Astrocyte of the hippocampus (primary cell): ENCODE measurements around the gene UCHL3.
A peak's percentile ranks its signal among the peaks of the same experiment; 100 is the strongest.

Experiments used
- DNase-seq: peaks from one replicate; pipeline ENCODE4 v3.0.0; 2011; ENCODE audit warnings: low read depth, low spot score

UCHL3 gene

DNA sequence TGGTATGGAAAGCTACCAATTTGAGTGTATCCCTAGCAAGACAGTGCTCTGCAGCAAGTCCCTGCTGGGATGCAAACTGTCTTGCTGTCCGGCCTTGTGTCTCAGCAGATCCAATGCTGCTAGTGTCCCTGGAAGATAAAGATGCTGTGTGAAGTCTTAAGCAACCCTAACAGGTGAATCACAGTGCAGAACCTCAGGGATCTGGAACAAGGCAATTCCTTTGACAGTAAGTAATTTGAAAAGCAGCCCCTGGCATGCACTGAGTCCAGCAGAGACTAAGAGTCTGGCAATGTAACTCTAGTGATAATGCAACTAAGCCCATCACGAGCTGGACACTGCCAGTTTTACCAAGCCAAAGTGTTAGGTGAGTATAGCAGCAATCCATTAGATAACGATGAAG is 1.7 kb upstream of the UCHL3 start:
- peak; percentile 17 for DNase-seq

DNA sequence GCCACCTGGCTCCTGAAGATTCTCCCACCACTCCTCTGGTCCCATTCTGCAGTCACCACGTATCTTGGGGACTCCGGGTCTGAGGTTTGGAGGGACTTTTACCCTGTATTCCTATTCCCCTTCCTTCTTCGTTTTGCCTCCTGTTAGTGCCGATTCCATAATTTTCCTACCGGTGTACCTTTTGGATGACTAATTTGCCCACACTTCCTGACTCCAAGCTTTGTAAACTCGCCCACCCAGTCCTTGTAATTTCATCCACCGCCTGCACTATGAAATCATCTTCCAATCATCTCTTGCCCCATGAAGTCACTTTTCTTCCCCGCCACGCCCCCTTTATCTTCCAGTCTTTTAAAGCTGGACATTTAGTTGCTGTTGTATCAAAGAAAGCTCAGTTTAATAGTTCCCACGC is 572 bp downstream of the UCHL3 start:
- peak; percentile 64 for DNase-seq

DNA sequence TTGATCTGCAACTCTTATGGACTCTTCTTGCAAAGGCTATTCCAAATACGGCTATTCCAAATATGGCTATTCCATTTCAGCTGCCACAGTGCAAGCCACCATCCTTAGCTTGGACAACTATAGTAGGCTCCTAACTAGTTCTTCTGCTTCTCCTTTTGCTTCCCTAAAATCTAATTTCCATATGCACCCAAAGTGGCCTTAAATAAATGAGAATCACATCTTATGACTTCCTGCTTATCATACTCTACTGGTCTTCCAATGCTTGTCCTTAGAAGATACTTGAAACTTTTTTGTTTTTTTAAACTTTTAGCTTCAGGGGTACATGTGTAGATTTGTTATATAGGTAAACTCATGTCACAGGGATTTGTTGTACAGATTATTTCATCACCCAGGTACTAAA is 4.9 kb downstream of the UCHL3 start:
- no peak for DNase-seq

DNA sequence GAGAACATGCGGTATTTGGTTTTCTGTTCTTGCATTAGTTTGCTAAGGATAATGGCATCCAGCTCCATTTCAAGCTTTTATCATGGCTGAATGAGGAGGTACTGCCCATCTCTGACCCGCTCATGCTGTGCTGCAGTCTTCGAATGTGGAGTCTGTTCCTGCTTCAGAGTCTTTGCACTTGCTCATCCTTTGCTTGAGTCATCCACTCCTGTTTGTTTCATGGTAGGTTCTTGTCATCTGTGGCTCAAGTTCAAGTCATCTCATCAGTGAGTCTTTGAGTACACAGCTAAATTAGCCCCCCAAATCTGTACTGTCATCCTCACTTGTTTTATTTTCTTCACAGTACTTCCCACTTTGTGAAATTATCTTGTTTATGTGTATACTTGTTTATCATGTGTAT is 5.4 kb downstream of the UCHL3 start:
- no peak for DNase-seq

DNA sequence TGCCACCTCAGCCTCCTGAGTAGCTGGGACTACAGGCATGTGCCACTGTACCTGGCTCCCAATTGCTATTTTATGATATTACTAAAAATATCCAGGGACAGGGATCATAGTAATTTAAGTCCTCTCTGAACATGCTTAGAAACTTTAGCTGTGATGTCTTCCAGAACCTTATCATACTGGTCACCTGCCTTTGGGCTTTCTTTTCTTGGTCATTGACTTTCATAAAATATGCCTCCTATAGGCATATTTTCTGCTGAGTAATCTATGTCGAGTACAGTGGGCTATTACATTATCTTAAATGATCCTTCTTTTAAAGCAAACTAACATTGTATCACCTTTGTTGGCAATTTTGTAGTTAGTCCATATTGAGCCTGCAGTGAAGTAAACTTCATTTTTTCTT is 6.2 kb downstream of the UCHL3 start:
- DNase-seq = no peak

DNA sequence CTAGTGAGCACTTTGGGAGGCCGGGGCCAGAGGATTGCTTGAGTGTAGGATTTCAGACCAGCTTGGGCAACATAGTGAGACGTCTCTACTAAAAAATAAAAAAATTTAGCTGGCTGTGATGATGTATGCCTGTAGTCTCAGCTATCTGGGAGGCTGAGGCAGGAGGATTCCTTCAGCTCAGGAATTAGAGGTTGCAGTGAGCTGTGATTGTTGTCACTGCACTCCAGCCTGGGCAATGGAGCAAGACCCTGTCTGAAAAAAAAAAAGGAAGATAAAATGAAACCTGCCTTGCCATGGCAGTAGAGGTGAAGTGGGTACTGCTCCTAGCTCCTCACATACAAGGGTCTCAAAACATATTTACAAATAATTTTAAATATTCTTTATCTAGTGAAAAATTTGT is 7.4 kb downstream of the UCHL3 start:
- DNase-seq = no peak

DNA sequence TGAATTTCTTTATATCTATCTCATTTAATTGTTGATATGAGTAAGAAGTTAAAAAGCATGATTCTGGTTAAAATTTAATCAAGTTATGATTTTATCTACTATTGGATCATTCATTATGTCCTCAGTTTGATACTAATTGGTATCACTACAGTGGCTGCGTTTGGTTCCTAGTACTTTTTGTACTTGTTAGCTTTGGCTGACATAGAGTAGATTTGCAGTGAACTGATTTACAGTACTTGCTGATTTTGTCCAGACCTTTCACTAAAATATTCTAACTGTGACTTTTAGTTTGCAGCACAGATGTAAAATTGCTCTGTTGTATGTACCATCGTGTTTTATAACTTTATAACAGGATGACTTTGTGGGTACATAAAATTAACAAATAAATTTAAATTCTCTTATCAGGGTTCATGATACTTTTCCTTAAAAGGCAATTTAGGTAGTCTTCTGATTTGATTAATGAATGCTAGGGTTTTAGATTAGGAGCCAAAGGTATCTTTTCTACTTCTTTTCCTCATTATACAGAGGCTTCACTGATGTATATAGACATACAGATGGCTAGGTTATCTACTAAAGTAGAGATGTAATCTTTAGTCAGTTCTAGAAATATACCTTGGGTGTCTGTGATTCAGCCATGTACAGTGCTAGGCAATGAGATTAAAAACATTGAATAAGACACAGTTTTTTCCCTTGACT is 8.7 kb downstream of the UCHL3 start:
- no peak for DNase-seq

DNA sequence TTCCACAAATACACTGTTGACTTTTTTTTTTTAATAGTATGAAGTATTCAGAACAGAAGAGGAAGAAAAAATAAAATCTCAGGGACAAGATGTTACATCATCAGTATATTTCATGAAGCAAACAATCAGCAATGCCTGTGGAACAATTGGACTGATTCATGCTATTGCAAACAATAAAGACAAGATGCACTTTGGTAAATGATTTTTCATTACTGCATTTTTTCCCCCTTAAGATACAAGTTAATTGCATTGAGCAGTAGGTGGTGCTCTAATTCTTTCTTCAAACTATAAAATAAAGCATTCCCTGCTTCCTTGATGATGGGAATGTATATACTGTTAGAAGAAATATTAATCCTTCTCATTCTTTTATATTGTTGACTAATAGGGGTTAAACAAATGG is 17.1 kb downstream of the UCHL3 start:
- peak; percentile 38 for DNase-seq

DNA sequence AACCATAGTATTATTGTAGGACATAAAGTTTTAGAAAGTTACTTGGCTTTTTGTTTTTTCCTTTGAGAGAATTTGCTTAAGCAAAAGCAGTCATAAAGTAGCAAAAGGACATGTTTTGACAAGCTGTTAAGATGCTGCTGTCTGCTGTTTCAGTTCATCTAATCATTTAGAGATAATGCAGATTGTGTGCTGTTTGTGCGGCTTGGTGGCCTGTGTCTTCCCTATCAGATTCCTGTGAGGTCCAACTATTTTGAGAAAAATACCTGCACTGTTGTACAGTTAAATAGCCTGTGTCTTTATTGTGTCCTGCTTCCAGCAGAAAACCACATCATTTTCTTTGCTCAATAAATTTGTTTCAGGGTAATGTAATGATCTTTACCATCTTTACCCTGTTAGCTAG is 20.0 kb downstream of the UCHL3 start:
- no peak for DNase-seq

DNA sequence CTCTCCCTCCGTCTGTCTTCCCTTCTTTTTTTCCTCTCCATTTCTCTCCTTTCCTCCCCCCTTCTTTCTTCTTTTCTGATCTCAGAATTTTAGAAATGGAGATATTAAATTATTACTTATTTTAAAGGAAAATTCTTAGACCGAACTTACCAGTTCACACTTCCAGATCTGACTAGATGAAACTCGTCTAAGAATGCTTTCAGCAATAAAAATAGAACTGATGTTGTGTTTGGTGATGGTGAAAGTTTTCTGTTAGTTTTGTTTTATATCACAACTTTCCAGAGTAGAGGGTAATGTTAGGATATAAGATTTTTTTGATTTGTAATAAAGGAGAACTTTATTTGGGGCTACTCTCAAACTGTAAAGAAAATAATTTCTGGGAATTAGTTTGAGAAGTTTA is 29.9 kb downstream of the UCHL3 start:
- DNase-seq = no peak

DNA sequence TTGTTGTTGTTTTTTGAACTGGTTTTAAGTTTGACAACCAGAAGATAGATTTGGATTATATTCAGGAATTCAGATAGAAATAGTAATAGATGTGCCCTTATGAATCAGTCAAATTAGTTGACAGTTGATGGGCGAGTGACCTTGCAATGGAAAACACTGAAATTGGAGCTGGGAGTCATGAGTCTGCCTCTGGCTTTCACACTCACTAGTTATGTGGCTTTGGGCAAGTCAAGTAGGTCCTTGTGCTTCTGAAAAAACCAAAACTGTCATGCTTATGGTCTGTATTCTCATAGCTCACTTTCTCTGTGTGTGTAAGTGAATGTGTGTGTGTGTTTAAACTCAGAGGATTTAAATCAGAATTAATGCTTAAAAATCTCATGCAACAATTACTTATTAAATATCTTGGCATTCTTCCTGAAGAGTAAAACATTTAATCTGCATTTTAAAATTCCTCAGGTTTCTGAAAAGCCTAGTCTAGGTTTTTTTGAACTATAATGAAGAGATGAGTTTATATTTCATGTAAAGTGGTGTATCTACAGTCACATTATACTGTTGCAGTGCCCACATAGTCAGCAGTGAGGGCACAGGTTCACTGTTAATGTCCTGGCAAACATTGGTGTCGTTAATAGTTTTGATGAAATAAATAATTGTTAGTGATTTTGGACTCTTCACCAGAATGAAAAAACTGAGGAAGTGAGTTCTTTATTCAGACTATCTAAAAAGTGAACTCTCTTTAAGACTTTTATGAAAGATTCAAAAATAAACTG is 32.5 kb downstream of the UCHL3 start:
- DNase-seq = peak; percentile 31

DNA sequence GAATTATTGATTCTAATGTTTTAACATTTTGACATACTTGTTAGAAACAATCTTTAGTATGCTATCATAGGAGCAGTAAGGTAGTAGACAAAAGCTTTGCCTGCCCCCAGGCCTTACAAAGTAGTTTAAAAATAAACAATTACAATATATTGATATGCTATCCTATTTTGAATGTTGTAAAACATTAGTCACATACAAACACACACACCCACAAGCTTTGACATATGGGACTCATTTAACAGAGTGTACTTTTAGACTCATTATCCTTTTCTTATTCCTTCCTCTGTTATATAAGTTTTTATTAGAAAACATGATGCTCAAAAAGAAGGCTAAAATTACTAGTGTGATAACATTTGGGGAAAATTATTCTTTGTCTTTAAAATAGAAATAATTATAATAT is 33.5 kb downstream of the UCHL3 start:
- no peak for DNase-seq

DNA sequence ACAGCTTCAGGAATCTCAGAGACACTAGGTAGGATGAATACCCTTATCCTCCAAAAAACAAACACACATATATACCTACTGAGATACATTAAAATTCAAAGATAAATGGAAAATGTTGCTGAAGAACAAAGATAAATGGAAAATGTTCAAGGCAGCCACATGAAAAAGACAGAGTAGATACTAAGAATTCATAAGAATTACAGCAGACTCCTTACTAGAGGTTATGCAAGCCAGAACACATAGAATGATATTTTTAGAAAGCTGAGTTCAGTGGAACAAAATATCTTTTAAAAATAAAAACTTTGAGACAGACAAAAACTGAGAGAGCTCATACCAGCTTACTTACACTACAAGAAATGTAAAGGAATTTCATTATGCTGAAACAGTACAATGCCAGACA is 35.6 kb downstream of the UCHL3 start:
- no peak for DNase-seq

DNA sequence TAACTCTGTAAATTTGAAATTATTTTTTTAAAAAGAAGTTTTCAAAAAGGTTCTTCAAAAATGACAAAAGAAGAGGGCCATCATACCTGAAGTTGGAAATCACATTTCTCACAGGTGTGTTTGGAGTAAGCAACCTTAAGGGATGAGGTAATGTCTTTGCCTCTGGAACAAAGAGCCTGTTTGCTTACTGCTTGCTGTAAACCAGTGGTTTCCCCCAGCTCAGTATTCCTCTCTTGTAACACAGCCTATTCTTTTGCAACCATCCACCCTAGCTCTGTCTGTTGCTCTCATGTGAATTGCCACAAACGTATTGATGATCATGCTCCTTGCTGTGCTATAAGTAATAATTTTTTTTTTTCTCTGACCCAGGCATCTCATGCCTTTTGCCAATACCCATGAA is 38.1 kb downstream of the UCHL3 start:
- DNase-seq = no peak

DNA sequence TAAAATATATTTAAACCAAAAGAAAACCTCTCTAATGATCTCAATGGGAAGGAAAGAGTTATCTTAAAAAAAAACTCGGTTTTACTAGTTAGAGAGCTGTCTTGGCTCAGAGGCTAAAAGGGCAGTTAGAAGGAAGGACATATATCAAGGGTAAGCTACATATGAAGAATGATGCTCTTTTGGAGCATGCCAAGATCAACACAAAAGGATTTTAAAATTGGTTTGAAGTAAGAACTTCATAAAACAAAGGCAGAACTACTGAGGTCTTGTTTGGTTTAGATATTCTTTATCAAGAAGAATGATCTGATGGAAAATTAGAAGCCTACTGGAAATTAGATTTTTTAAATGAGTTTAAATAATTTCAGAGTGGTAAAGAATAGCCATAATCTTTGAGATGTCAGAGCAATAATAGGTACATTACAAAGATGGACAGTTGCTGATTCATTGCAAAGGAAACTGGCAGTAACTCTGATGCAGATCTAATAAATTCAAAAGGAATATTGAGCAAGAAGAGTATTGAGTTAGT is 47.1 kb downstream of the UCHL3 start:
- DNase-seq = no peak

DNA sequence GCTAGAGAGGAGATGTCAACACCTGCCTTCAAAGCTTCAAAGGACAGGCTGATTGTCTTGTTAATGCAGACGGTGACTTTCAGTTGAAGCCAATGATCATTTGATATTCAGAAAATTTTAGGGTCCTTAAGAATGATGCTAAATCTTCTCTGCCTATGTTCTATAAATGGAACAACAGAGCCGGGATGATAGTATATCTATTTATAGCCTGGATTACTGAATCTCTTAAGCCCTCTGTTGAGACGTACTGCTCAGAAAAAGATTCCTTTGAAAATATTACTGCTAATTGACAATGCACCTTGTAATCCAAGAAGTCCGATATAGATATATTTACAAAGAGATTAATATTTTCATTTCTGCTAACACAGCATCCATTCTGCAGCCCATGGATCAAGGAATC is 50.8 kb downstream of the UCHL3 start:
- DNase-seq = no peak

DNA sequence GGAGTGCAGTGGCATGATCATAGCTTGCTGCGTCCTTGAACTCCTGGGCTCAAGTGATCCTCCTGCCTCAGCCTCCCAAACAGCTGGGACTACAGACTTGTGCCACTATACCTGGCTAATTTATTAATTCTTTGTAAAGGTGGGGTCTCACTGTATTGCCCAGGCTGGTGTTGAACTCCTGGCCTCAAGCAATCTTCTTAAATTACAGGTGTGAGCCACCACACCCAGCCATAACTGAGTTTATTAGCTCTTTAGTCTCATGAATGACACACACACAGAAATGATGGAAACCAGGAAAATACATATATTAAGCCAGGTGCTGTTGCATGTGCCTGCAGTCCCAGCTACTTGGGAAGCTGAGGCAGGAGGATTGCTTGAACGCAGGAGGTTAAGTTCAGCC is 53.4 kb downstream of the UCHL3 start:
- no peak for DNase-seq

DNA sequence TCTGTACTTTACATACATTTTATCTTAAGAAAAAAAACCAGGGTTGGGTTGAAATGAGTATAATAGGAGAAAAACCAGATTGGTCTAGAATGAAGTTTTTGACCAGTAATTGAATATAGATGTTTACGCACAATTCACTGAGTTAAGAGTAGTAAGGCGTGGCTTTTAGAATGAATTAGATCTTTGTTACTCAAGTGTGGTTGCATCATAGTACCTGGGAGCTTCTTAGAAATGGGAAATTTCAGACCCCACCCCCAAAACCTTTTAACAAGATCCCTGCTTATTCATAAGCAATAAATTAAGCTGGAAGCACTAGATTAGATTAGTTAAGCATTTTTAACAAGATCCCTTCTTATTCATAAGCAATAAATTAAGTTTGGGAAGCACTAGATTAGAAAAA is 57.9 kb downstream of the UCHL3 start:
- DNase-seq = no peak

DNA sequence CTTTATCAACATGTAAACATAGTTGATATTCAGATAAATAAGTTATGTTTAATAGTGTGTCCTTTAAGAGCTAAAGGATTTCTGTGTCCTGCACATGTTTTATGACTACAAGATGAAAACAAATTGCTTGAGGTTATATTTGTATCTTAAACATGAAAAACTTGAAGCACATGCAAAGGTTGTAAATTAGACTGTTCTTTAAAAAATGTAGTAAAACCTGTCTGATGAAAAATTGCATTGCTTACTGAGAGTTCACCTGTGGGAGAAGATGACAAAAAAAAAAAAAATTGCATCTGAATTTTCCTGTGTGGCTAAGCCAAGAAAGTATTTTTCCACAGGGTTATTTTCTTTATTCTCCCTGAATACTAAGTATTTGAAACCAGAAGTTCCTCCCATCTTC is 60.9 kb downstream of the UCHL3 start:
- DNase-seq = no peak

DNA sequence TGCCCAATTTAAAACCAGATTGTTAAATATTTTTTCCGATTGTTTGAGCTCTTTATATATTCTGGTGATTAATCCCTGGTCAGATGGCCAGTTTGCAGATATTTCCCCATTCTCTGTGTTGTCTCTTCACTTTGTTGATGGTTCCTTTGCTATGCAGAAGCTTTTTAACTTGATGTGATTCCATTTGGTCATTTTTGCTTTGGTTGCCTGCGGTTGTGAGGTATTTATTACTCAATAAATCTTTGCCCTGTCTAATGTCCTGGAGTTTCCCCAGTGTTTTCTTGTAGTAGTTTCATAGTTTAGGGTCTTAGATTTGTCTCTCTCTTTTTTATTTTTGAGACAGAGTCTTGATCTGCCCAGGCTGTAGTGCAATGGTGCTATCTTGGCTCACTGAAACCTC is 62.8 kb downstream of the UCHL3 start:
- DNase-seq = no peak

DNA sequence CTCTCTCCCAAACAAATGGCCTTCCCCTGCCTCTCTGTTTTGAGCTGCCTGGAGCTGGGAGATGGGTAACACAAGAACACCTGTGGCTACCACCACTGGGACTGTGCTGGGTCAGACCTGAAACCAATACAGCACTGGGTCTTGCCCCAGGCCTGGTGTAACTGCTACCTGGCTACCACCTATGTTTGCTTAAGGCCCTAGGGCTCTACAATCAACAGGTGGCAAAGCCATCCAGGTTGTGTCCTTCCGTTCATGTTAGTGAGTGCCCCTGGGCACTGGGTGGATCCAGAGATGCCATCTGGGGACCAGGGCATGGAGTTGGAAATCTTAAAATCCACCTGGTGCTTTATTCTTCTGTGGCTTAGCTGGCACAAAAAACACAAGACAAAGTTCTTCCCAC is 67.6 kb downstream of the UCHL3 start:
- no peak for DNase-seq

DNA sequence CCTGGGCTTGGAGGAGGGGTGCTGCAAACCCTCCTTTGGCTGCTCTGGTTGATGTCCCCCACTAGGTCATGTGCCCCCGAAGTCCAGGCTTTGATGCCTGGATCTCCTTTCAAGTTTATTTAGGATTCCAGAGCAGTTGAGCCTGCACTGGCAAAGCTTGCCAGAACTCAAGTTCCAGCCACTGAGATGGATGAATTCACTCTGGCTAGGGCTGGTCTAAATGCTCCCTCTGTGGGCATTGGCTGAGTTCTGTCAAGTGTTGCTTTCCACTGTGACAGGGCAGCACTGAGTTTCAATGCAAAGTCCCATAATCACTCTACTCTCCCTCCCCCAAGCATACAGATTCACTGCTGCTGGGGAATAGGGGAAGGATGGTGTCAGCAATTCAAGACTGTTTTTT is 68.7 kb downstream of the UCHL3 start:
- DNase-seq = peak; percentile 13

DNA sequence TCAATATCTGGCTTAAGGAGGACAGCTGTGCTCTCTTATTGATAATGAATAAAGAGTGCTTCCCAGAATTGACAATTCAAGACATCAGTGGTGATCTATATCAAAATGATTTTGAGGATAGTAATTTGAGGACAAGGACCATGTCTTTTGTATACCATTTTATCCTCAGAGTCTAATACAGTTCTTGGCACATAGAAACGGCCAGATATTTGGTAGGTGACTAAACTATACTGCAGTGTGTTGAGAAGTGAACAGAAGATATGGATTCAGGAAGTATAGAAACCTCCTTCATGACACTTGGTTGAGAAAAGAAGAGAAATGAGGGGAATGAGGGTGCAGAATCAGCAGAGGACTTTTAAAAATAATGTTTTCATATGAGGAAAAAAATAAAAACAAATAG is 70.4 kb downstream of the UCHL3 start:
- no peak for DNase-seq
